Dermis blood vessel endothelial cell (primary cell): ENCODE data around the gene PRUNE2. TPM values are rescaled to one million over a fixed set of nuclear protein-coding genes. Genes with fewer than 3 reads are reported as not detected.
"Not testable (repeated sequence)": the region's sequence is repeated elsewhere in the genome, so short reads cannot be mapped to it uniquely, and the experiment has no call there.

Experiments used
- DNase-seq: peaks from one replicate; pipeline ENCODE4 v3.0.0; 2010
- total RNA-seq: library from RNA; depleted of rRNA; stranded (reverse); fragments of >200 nt; gene quantifications from 2 replicates; pipeline ENCODE4 v1.2.3, GENCODE V29; 2014

PRUNE2 gene
- total RNA-seq, 1 donor from 2014 or later = 7.8 TPM

GRCh38 chr9:76866689-76867088 lies 39.2 kb downstream of the PRUNE2 start:
- no peak for DNase-seq

GRCh38 chr9:76863832-76864231 lies 42.1 kb downstream of the PRUNE2 start:
- DNase-seq = no peak

GRCh38 chr9:76859860-76860259 lies 46.1 kb downstream of the PRUNE2 start:
- DNase-seq = no peak

- not testable (repeated sequence) for DNase-seq
Measured at GRCh38 chr9:76858248-76858647, 47.7 kb downstream of the PRUNE2 start.

GRCh38 chr9:76856016-76856415 lies 49.9 kb downstream of the PRUNE2 start:
- DNase-seq = no peak

GRCh38 chr9:76855015-76855414 lies 50.9 kb downstream of the PRUNE2 start:
- DNase-seq = no peak

GRCh38 chr9:76852026-76852425 lies 53.9 kb downstream of the PRUNE2 start:
- DNase-seq = no peak

GRCh38 chr9:76846297-76846696 lies 59.6 kb downstream of the PRUNE2 start:
- DNase-seq = no peak

- no peak for DNase-seq
Measured at GRCh38 chr9:76845254-76845653, 60.7 kb downstream of the PRUNE2 start.

GRCh38 chr9:76835571-76836283 lies 70.2 kb downstream of the PRUNE2 start:
- no peak for DNase-seq

GRCh38 chr9:76828447-76828846 lies 77.5 kb downstream of the PRUNE2 start:
- DNase-seq = no peak

GRCh38 chr9:76827296-76828080 lies 78.4 kb downstream of the PRUNE2 start:
- no peak for DNase-seq

GRCh38 chr9:76820431-76820830 lies 85.5 kb downstream of the PRUNE2 start:
- no peak for DNase-seq

- peak; percentile 97 for DNase-seq
Measured at GRCh38 chr9:76818271-76818670, 87.6 kb downstream of the PRUNE2 start.

GRCh38 chr9:76817489-76817888 lies 88.4 kb downstream of the PRUNE2 start:
- DNase-seq = peak; percentile 7

- DNase-seq = no peak
Measured at GRCh38 chr9:76812591-76812990, 93.3 kb downstream of the PRUNE2 start.

- DNase-seq = peak; percentile 79
Measured at GRCh38 chr9:76810377-76810957, 95.4 kb downstream of the PRUNE2 start.

GRCh38 chr9:76808636-76809035 lies 97.3 kb downstream of the PRUNE2 start:
- peak; percentile 10 for DNase-seq

- DNase-seq = no peak
Measured at GRCh38 chr9:76803762-76804161, 102.2 kb downstream of the PRUNE2 start.

- DNase-seq = no peak
Measured at GRCh38 chr9:76803083-76803482, 102.8 kb downstream of the PRUNE2 start.

- DNase-seq = no peak
Measured at GRCh38 chr9:76800901-76801300, 105.0 kb downstream of the PRUNE2 start.

- no peak for DNase-seq
Measured at GRCh38 chr9:76799473-76799872, 106.4 kb downstream of the PRUNE2 start.

- DNase-seq = no peak
Measured at GRCh38 chr9:76798527-76798926, 107.4 kb downstream of the PRUNE2 start.

- DNase-seq = no peak
Measured at GRCh38 chr9:76796296-76796695, 109.6 kb downstream of the PRUNE2 start.
